ENCODE results near the gene TMEM127. TPM values are rescaled to one million over a fixed set of nuclear protein-coding genes. Genes with fewer than 3 reads are reported as not detected.

The TMEM127 gene
- total RNA-seq, 3 donors from 2014 or later (not counting 1 experiment from before 2014, with no cell fraction given) = 49.8 to 59.3 (median 54.5) TPM

- no peak for ATAC-seq
- Mint-ChIP-seq H3K9me3 (no peaks in the 10 kb centered on the region), H3K27ac (no peak overlapping the region), H3K4me3 (no peak overlapping the region), H3K36me3 (peaks cover 59% of the 10 kb centered on the region), H3K4me1 (no peaks in the 10 kb centered on the region), H3K27me3 (ENCODE audit: low read depth in 2 of 2) (no peaks in the 10 kb centered on the region)
- Histone ChIP-seq H3K9me3 (ENCODE audit: control insufficient read depth, insufficient read depth, low read length) (no peaks in the 10 kb centered on the region), H3K27ac (ENCODE audit: low read length) (no peak overlapping the region), H3K4me3 (ENCODE audit: low read length) (no peak overlapping the region), H3K36me3 (ENCODE audit: control insufficient read depth, insufficient read depth, low read length) (peaks cover 93% of the 10 kb centered on the region), H3K27me3 (ENCODE audit: control insufficient read depth, insufficient read depth, low read length) (no peaks in the 10 kb centered on the region), H3K4me1 (ENCODE audit: control insufficient read depth, insufficient read depth, low read length) (no peaks in the 10 kb centered on the region)
- TF ChIP-seq CTCF (IDR thresholded peaks at IDR 0.05) = no peak
- DNase-seq = no peak
- intact Hi-C loops (cut with micrococcal nuclease) = no loop called here
- 87% methylated on average over 5 of the region's 5 CpGs for WGBS (ENCODE audit: insufficient coverage)
These were observed 26.0 kb upstream of the TMEM127 start for GRCh38 chr2:96291751-96292150.

- DNase-seq (no peak), ATAC-seq (no peak)
- no peak overlapping the region for H3K4me3 ChIP-seq (ENCODE audit: low read length)
- Mint-ChIP-seq H3K4me1 (no peaks in the 10 kb centered on the region), H3K9me3 (no peaks in the 10 kb centered on the region), H3K4me3 (no peak overlapping the region), H3K27me3 (ENCODE audit: low read depth in 2 of 2) (no peaks in the 10 kb centered on the region), H3K36me3 (peaks cover 39% of the 10 kb centered on the region), H3K27ac (peak overlapping the region in 1 of 2 donors; percentile 35)
- 84% methylated on average over 6 of the region's 6 CpGs for WGBS (ENCODE audit: insufficient coverage)
- no peaks in the 10 kb centered on the region for H3K9me3 ChIP-seq (ENCODE audit: control insufficient read depth, insufficient read depth, low read length)
- H3K27ac ChIP-seq (ENCODE audit: low read length) = no peak overlapping the region
- H3K4me1 ChIP-seq (ENCODE audit: control insufficient read depth, insufficient read depth, low read length) = no peaks in the 10 kb centered on the region
- intact Hi-C loops (cut with micrococcal nuclease) = no loop called here
- H3K36me3 ChIP-seq (ENCODE audit: control insufficient read depth, insufficient read depth, low read length) = peaks cover 99% of the 10 kb centered on the region
- H3K27me3 ChIP-seq (ENCODE audit: control insufficient read depth, insufficient read depth, low read length) = no peaks in the 10 kb centered on the region
- TF ChIP-seq CTCF (IDR thresholded peaks at IDR 0.05) = no peak
These were observed 21.6 kb upstream of the TMEM127 start for GRCh38 chr2:96287273-96287856.

- ATAC-seq = no peak
- Mint-ChIP-seq H3K4me3 (no peak overlapping the region), H3K4me1 (no peaks in the 10 kb centered on the region), H3K27ac (no peak overlapping the region), H3K27me3 (ENCODE audit: low read depth in 2 of 2) (no peaks in the 10 kb centered on the region), H3K9me3 (no peaks in the 10 kb centered on the region), H3K36me3 (peaks cover 19% of the 10 kb centered on the region)
- WGBS (ENCODE audit: insufficient coverage) = 96% methylated on average over 21 of the region's 21 CpGs
- no peaks in the 10 kb centered on the region for H3K27me3 ChIP-seq (ENCODE audit: control insufficient read depth, insufficient read depth, low read length)
- H3K4me3 ChIP-seq (ENCODE audit: low read length) = no peak overlapping the region
- intact Hi-C loops (cut with micrococcal nuclease) = no loop called here
- no peak overlapping the region for H3K27ac ChIP-seq (ENCODE audit: low read length)
- no peak for TF ChIP-seq CTCF (IDR thresholded peaks at IDR 0.05)
- peaks cover 78% of the 10 kb centered on the region for H3K36me3 ChIP-seq (ENCODE audit: control insufficient read depth, insufficient read depth, low read length)
- no peak for DNase-seq
- H3K4me1 ChIP-seq (ENCODE audit: control insufficient read depth, insufficient read depth, low read length) = no peaks in the 10 kb centered on the region
- no peaks in the 10 kb centered on the region for H3K9me3 ChIP-seq (ENCODE audit: control insufficient read depth, insufficient read depth, low read length)
These were observed 11.1 kb upstream of the TMEM127 start for GRCh38 chr2:96276787-96277499.
